CD14-positive monocyte (primary cell): ENCODE data around the gene ZNF362. TPM values are rescaled to one million over a fixed set of nuclear protein-coding genes. Genes with fewer than 3 reads are reported as not detected.

Experiments used
- DNase-seq, 3 donors: peaks; one replicate each; pipeline ENCODE4 v3.0.0-alpha.2; 2011 to 2022
- H2AFZ ChIP-seq: 2 replicates; pipeline ENCODE4 v1.6.0; 2012; ENCODE audit warnings: mild to moderate bottlenecking, low read depth, low read length, inconsistent platforms; ENCODE audit not compliant: insufficient read depth, poor library complexity, severe bottlenecking
- H3K27ac ChIP-seq, 2 donors: 1 replicate in 1 of 2; 2 replicates in 1 of 2; pipeline ENCODE4 v1.5.1; 2012 to 2013; ENCODE audit warnings: low read length in 2 of 2, control low read depth in 1 of 2, inconsistent platforms in 1 of 2, low read depth in 1 of 2, mild to moderate bottlenecking in 1 of 2
- H3K27me3 ChIP-seq, 2 donors: one replicate each; pipeline versions ENCODE4 v1.6.0 to v1.6.1; 2011 to 2013; ENCODE audit warnings: low read length in 2 of 2; ENCODE audit not compliant: control insufficient read depth in 2 of 2, insufficient read depth in 2 of 2
- H3K36me3 ChIP-seq, 2 donors: replicated peaks in 1 of 2; 1 replicate in 1 of 2; 2 replicates in 1 of 2; pipeline versions ENCODE4 v1.5.1 to v1.6.1; 2012 to 2013; ENCODE audit warnings: low read length in 2 of 2, control low read depth in 1 of 2, inconsistent platforms in 1 of 2, mild to moderate bottlenecking in 1 of 2; ENCODE audit not compliant: insufficient read depth in 2 of 2, control insufficient read depth in 1 of 2
- H3K4me1 ChIP-seq, 2 donors: 1 replicate in 1 of 2; 2 replicates in 1 of 2; pipeline versions ENCODE4 v1.5.1 to v1.6.1; 2012 to 2013; ENCODE audit warnings: low read length in 2 of 2, control low read depth in 1 of 2, inconsistent platforms in 1 of 2, mild to moderate bottlenecking in 1 of 2, moderate library complexity in 1 of 2; ENCODE audit not compliant: insufficient read depth in 2 of 2, control insufficient read depth in 1 of 2
- H3K4me2 ChIP-seq: replicated peaks from 2 replicates; pipeline ENCODE3; 2012; ENCODE audit warnings: low read length, moderate library complexity, mild to moderate bottlenecking; ENCODE audit not compliant: poor library complexity, severe bottlenecking; ENCODE audit errors: extremely low read depth
- H3K4me3 ChIP-seq, 3 experiments: fragments of 200-600 bp in 1 of 3; sonication (generic) in 1 of 3; replicated peaks in 1 of 3; 1 replicate in 2 of 3; 2 replicates in 1 of 3; pipeline ENCODE4 v1.5.1; 2011 to 2013; ENCODE audit warnings: low read length in 3 of 3, mild to moderate bottlenecking in 3 of 3, control low read depth in 2 of 3, low read depth in 2 of 3, inconsistent platforms in 1 of 3, moderate library complexity in 1 of 3
- H3K79me2 ChIP-seq: 2 replicates; pipeline ENCODE4 v1.6.0; 2012; ENCODE audit warnings: mild to moderate bottlenecking, control low read depth, inconsistent platforms, low read length, moderate library complexity; ENCODE audit not compliant: insufficient read depth
- H3K9ac ChIP-seq: 2 replicates; pipeline ENCODE4 v1.6.0; 2017; ENCODE audit warnings: low read length, mild to moderate bottlenecking; ENCODE audit not compliant: insufficient read depth, poor library complexity, severe bottlenecking
- H3K9me3 ChIP-seq, 2 donors: replicated peaks in 1 of 2; 1 replicate in 1 of 2; 2 replicates in 1 of 2; pipeline versions ENCODE4 v1.5.1 to v1.6.1; 2012 to 2013; ENCODE audit warnings: low read length in 2 of 2, control low read depth in 1 of 2; ENCODE audit not compliant: control insufficient read depth in 1 of 2, insufficient read depth in 1 of 2
- H4K20me1 ChIP-seq: 2 replicates; pipeline ENCODE4 v1.6.0; 2012; ENCODE audit warnings: mild to moderate bottlenecking, low read length, control low read depth, moderate library complexity; ENCODE audit not compliant: insufficient read depth
- H3K27ac Mint-ChIP-seq, 7 donors: one replicate each; pipeline ENCODE4 v1.8.0; 2020; ENCODE audit warnings: mild to moderate bottlenecking in 7 of 7, mixed read lengths in 7 of 7, moderate library complexity in 6 of 7, inconsistent platforms in 2 of 7
- H3K27me3 Mint-ChIP-seq, 3 donors: one replicate each; pipeline ENCODE4 v1.8.0; 2021 to 2022; ENCODE audit warnings: low read depth in 3 of 3, mild to moderate bottlenecking in 3 of 3, mixed read lengths in 3 of 3, moderate library complexity in 3 of 3, inconsistent platforms in 1 of 3
- H3K36me3 Mint-ChIP-seq, 2 donors: one replicate each; pipeline ENCODE4 v1.8.0; 2020; ENCODE audit warnings: mixed read lengths in 2 of 2, inconsistent platforms in 1 of 2, mild to moderate bottlenecking in 1 of 2
- H3K4me1 Mint-ChIP-seq: one replicate; pipeline ENCODE4 v1.8.0; 2020; ENCODE audit warnings: mild to moderate bottlenecking, mixed read lengths
- H3K4me3 Mint-ChIP-seq, 2 donors: one replicate each; pipeline ENCODE4 v1.8.0; 2020; ENCODE audit warnings: mild to moderate bottlenecking in 2 of 2, mixed read lengths in 2 of 2, moderate library complexity in 1 of 2
- H3K9me3 Mint-ChIP-seq, 7 donors: one replicate each; pipeline ENCODE4 v1.8.0; 2020 to 2022; ENCODE audit warnings: mixed read lengths in 7 of 7, mild to moderate bottlenecking in 6 of 7, moderate library complexity in 6 of 7, inconsistent platforms in 2 of 7
- CTCF ChIP-seq: fragments of 200-600 bp; IDR thresholded peaks from one replicate; pipeline ENCODE4 v1.8.0; 2022; ENCODE audit warnings: antibody characterized with exemption, mild to moderate bottlenecking
- WGBS: methylation state at CpG from one replicate; pipeline ENCODE4 v1.1.5; 2013; ENCODE audit warnings: missing lambda C conversion rate; ENCODE audit not compliant: insufficient coverage; 5-methylcytosine and 5-hydroxymethylcytosine counted together
- intact Hi-C, 2 donors: fragments of 100-400 bp; cut with micrococcal nuclease; formaldehyde crosslinking; loops; one replicate each; pipeline versions ENCODE4 v1.15.0 to v1.15.1; 2023
- polyA plus RNA-seq, 3 donors: library from polyadenylated mRNA; depleted of rRNA in 1 of 3; unstranded in 2 of 3; stranded (reverse) in 1 of 3; fragments of 300-500 nt in 2 of 3; fragments of >200 nt in 1 of 3; fragmentation: Illumina TruSeq in 2 of 3; gene quantifications; 1 replicate in 2 of 3; 2 replicates in 1 of 3; pipeline ENCODE4 v1.2.3, GENCODE V29; 2012 to 2021

The ZNF362 gene
- polyA plus RNA-seq, 3 donors = 11.4 to 18.9 (median 13.5) TPM

GRCh38 chr1:33295023-33295422 is 38.7 kb downstream of the ZNF362 start:
- Mint-ChIP-seq H3K27me3 (no peaks in the 10 kb centered on the region), H3K27ac (no peak overlapping the region), H3K9me3 (no peaks in the 10 kb centered on the region), H3K4me3 (no peak overlapping the region), H3K36me3 (peaks cover 67 to 74% of the 10 kb centered on the region in 2 donors), H3K4me1 (peaks cover 1% of the 10 kb centered on the region)
- Histone ChIP-seq H3K27ac (no peak overlapping the region), H3K4me3 (no peak overlapping the region), H3K79me2 (no peaks in the 10 kb centered on the region), H3K27me3 (no peaks in the 10 kb centered on the region), H3K9ac (no peak overlapping the region), H3K9me3 (no peaks in the 10 kb centered on the region), H3K36me3 (peaks cover 58 to 71% of the 10 kb centered on the region in 2 donors), H3K4me1 (peaks cover 3 to 6% of the 10 kb centered on the region in 2 donors), H2AFZ (no peak overlapping the region), H4K20me1 (peaks cover 48% of the 10 kb centered on the region), H3K4me2 (no peak overlapping the region)
- WGBS = 96% methylated on average over 11 of the region's 15 CpGs
- no peak for TF ChIP-seq CTCF
- intact Hi-C loops = loop anchor here (1.0 to 5.0 kb wide), 4 partner anchors 72 to 177 kb away; partner anchors contain the start of gene ZSCAN20 (in 1 of the 2)
- DNase-seq = no peak

GRCh38 chr1:33295450-33296081 is 39.3 kb downstream of the ZNF362 start:
- Histone ChIP-seq H3K4me2 (no peak overlapping the region), H3K4me1 (peaks cover 5 to 9% of the 10 kb centered on the region in 2 donors), H3K36me3 (peaks cover 61 to 77% of the 10 kb centered on the region in 2 donors), H3K79me2 (no peaks in the 10 kb centered on the region), H2AFZ (no peak overlapping the region), H3K9me3 (no peaks in the 10 kb centered on the region), H3K4me3 (no peak overlapping the region), H3K27me3 (no peaks in the 10 kb centered on the region), H3K9ac (no peak overlapping the region), H4K20me1 (peaks cover 48% of the 10 kb centered on the region), H3K27ac (no peak overlapping the region)
- Mint-ChIP-seq H3K36me3 (peaks cover 71 to 77% of the 10 kb centered on the region in 2 donors), H3K27me3 (no peaks in the 10 kb centered on the region), H3K4me1 (peaks cover 5% of the 10 kb centered on the region), H3K27ac (no peak overlapping the region), H3K9me3 (no peaks in the 10 kb centered on the region), H3K4me3 (no peak overlapping the region)
- peak; percentile 74 to 79 (median 76) for DNase-seq
- 70% methylated on average over 6 of the region's 12 CpGs for WGBS
- intact Hi-C loops = loop anchor here (1.0 to 5.0 kb wide), 4 partner anchors 71 to 177 kb away; partner anchors contain the start of gene ZSCAN20 (in 1 of the 2)
- TF ChIP-seq CTCF = peak; percentile 96
